H9 (cell line): ENCODE data around the gene ABHD17C. TPM values are rescaled to one million over a fixed set of nuclear protein-coding genes. Genes with fewer than 3 reads are reported as not detected.

Experiments
- DNase-seq: peaks from one replicate; pipeline ENCODE4 v3.0.0-alpha.2; 2017
- H2AFZ ChIP-seq: one replicate; pipeline ENCODE4 v1.6.1; 2013; ENCODE audit warnings: mild to moderate bottlenecking, low read length, control low read depth, moderate library complexity
- H2AK5ac ChIP-seq: 2 replicates; pipeline ENCODE4 v1.6.1; 2013; ENCODE audit warnings: low read length, control low read depth, mixed read lengths; ENCODE audit not compliant: insufficient read length
- H2BK120ac ChIP-seq: one replicate; pipeline ENCODE4 v1.6.1; 2013; ENCODE audit warnings: low read depth, mild to moderate bottlenecking, low read length, control low read depth, inconsistent platforms; ENCODE audit not compliant: poor library complexity, severe bottlenecking
- H2BK12ac ChIP-seq: 2 replicates; pipeline ENCODE4 v1.6.1; 2013; ENCODE audit warnings: low read length, control low read depth, mixed read lengths, low read depth; ENCODE audit not compliant: insufficient read length
- H2BK15ac ChIP-seq: 2 replicates; pipeline ENCODE4 v1.6.1; 2013; ENCODE audit warnings: low read depth, low read length, control low read depth
- H2BK20ac ChIP-seq: one replicate; pipeline ENCODE4 v1.6.1; 2013; ENCODE audit warnings: low read depth, mild to moderate bottlenecking, low read length, control low read depth, inconsistent platforms; ENCODE audit not compliant: poor library complexity, severe bottlenecking
- H2BK5ac ChIP-seq: 2 replicates; pipeline ENCODE4 v1.6.1; 2013; ENCODE audit warnings: low read length, control low read depth, mixed read lengths; ENCODE audit not compliant: insufficient read length
- H3K14ac ChIP-seq: 2 replicates; pipeline ENCODE4 v1.6.1; 2013; ENCODE audit warnings: low read length, control low read depth; ENCODE audit not compliant: insufficient read depth
- H3K18ac ChIP-seq: 2 replicates; pipeline ENCODE4 v1.6.1; 2013; ENCODE audit warnings: low read depth, mild to moderate bottlenecking, mixed read lengths, low read length, control low read depth; ENCODE audit not compliant: insufficient read length
- H3K23ac ChIP-seq: 2 replicates; pipeline ENCODE4 v1.6.1; 2013; ENCODE audit warnings: low read length, control low read depth, mixed read lengths, low read depth; ENCODE audit not compliant: insufficient read length
- H3K23me2 ChIP-seq: 2 replicates; pipeline ENCODE4 v1.6.1; 2013; ENCODE audit warnings: low read depth, mild to moderate bottlenecking, mixed read lengths, low read length, control low read depth; ENCODE audit not compliant: insufficient read length, poor library complexity, severe bottlenecking
- H3K27ac ChIP-seq: 2 replicates; pipeline ENCODE4 v1.5.1; 2013; ENCODE audit warnings: low read length, control low read depth, mixed read lengths, low read depth; ENCODE audit not compliant: insufficient read length
- H3K27me3 ChIP-seq: 2 replicates; pipeline ENCODE4 v1.6.1; 2013; ENCODE audit warnings: low read length, control low read depth, inconsistent platforms; ENCODE audit not compliant: insufficient read depth
- H3K4ac ChIP-seq: 2 replicates; pipeline ENCODE4 v1.6.1; 2013; ENCODE audit warnings: low read depth, mild to moderate bottlenecking, control low read depth, inconsistent platforms, low read length, moderate library complexity
- H3K4me1 ChIP-seq: 2 replicates; pipeline ENCODE4 v1.6.1; 2013; ENCODE audit warnings: low read length, control low read depth, inconsistent platforms; ENCODE audit not compliant: insufficient read depth
- H3K4me2 ChIP-seq: 2 replicates; pipeline ENCODE4 v1.6.1; 2013; ENCODE audit warnings: low read length, control low read depth, mixed read lengths; ENCODE audit not compliant: insufficient read length, insufficient read depth
- H3K56ac ChIP-seq: 2 replicates; pipeline ENCODE4 v1.6.1; 2013; ENCODE audit warnings: low read depth, mild to moderate bottlenecking, mixed read lengths, low read length, control low read depth; ENCODE audit not compliant: insufficient read length
- H3K79me1 ChIP-seq: 2 replicates; pipeline ENCODE4 v1.6.1; 2013; ENCODE audit warnings: low read depth, mild to moderate bottlenecking, moderate library complexity, low read length, control low read depth, inconsistent platforms; ENCODE audit not compliant: insufficient read depth, poor library complexity, severe bottlenecking
- H3K79me2 ChIP-seq: 2 replicates; pipeline ENCODE4 v1.6.1; 2013; ENCODE audit warnings: low read length, control low read depth, inconsistent platforms; ENCODE audit not compliant: insufficient read depth
- H3K9ac ChIP-seq: 2 replicates; pipeline ENCODE4 v1.6.1; 2013; ENCODE audit warnings: low read length, control low read depth, mixed read lengths; ENCODE audit not compliant: insufficient read length; ENCODE audit errors: extremely low read depth
- H3K9me3 ChIP-seq: one replicate; pipeline ENCODE4 v1.6.1; 2013; ENCODE audit warnings: low read depth, low read length, inconsistent platforms; ENCODE audit not compliant: control insufficient read depth
- H3T11ph ChIP-seq: one replicate; pipeline ENCODE4 v1.6.1; 2013; ENCODE audit warnings: mild to moderate bottlenecking, low read length, control low read depth, inconsistent platforms
- H4K20me1 ChIP-seq: one replicate; pipeline ENCODE4 v1.6.1; 2013; ENCODE audit not compliant: control insufficient read depth, insufficient read length, insufficient read depth
- H4K5ac ChIP-seq: 2 replicates; pipeline ENCODE4 v1.6.1; 2013; ENCODE audit warnings: low read depth, mild to moderate bottlenecking, mixed read lengths, low read length, control low read depth; ENCODE audit not compliant: insufficient read length
- H4K8ac ChIP-seq: replicated peaks from 2 replicates; pipeline ENCODE4 v1.6.1; 2013; ENCODE audit warnings: low read length, control low read depth, mixed read lengths, low read depth; ENCODE audit not compliant: insufficient read length
- H4K91ac ChIP-seq: 2 replicates; pipeline ENCODE4 v1.6.1; 2013; ENCODE audit warnings: low read depth, mild to moderate bottlenecking, moderate library complexity, mixed read lengths, low read length, control low read depth; ENCODE audit not compliant: insufficient read length
- H3K27ac Mint-ChIP-seq, 3 experiments: 2 replicates in 2 of 3; 3 replicates in 1 of 3; pipeline ENCODE4 v1.8.0; 2020 to 2021; ENCODE audit warnings: mixed read lengths in 3 of 3, mild to moderate bottlenecking in 1 of 3, moderate library complexity in 1 of 3
- H3K27me3 Mint-ChIP-seq: 2 replicates; pipeline ENCODE4 v1.8.0; 2021; ENCODE audit warnings: low read depth, mild to moderate bottlenecking, moderate library complexity, mixed read lengths
- H3K36me3 Mint-ChIP-seq, 3 experiments: 2 replicates in 2 of 3; 3 replicates in 1 of 3; pipeline ENCODE4 v1.8.0; 2020 to 2021; ENCODE audit warnings: low read depth in 3 of 3, mixed read lengths in 3 of 3; ENCODE audit not compliant: insufficient read depth in 1 of 3
- H3K4me1 Mint-ChIP-seq, 2 experiments: 2 replicates each; pipeline ENCODE4 v1.8.0; 2020; ENCODE audit warnings: mixed read lengths in 2 of 2
- H3K4me3 Mint-ChIP-seq, 2 experiments: 2 replicates in 1 of 2; 3 replicates in 1 of 2; pipeline ENCODE4 v1.8.0; 2020 to 2021; ENCODE audit warnings: mild to moderate bottlenecking in 2 of 2, mixed read lengths in 2 of 2, moderate library complexity in 1 of 2
- H3K9me3 Mint-ChIP-seq, 2 experiments: 2 replicates in 1 of 2; 3 replicates in 1 of 2; pipeline ENCODE4 v1.8.0; 2020; ENCODE audit warnings: mild to moderate bottlenecking in 2 of 2, mixed read lengths in 2 of 2, moderate library complexity in 1 of 2
- CTCF ChIP-seq: fragments of 200-600 bp; sonication (generic); conservative IDR thresholded peaks from 3 replicates; pipeline ENCODE4 v1.8.0; 2021; ENCODE audit warnings: antibody characterized with exemption, mild to moderate bottlenecking
- WGBS: extraction: QIAGEN DNeasy Blood & Tissue Kit; methylation state at CpG from one replicate; pipeline ENCODE4 v1.1.7; 2013; ENCODE audit warnings: missing lambda C conversion rate, low lambda C conversion rate, mixed read lengths; ENCODE audit not compliant: insufficient read length; ENCODE audit errors: extremely low coverage; 5-methylcytosine and 5-hydroxymethylcytosine counted together
- total RNA-seq: library from RNA; stranded (reverse); gene quantifications from 2 replicates; pipeline ENCODE4 v1.2.1, GENCODE V29; 2021

The ABHD17C gene
- total RNA-seq, 1 experiment from 2014 or later: 21.5 TPM

- H3K4me1 Mint-ChIP-seq: peaks cover 10% of the 10 kb centered on the region in 2 experiments
- DNase-seq: no peak
- Histone ChIP-seq H3K14ac (no peak overlapping the region), H3K4ac (no peak overlapping the region), H3K9me3 (no peaks in the 10 kb centered on the region), H3K27ac (no peak overlapping the region), H4K91ac (no peak overlapping the region), H2AK5ac (no peak overlapping the region), H2BK20ac (no peak overlapping the region), H3K4me1 (no peaks in the 10 kb centered on the region), H3T11ph (no peak overlapping the region), H3K23ac (no peak overlapping the region), H2BK120ac (no peak overlapping the region), H2BK5ac (no peak overlapping the region), H4K5ac (no peak overlapping the region), H2BK15ac (no peak overlapping the region), H3K4me2 (no peak overlapping the region), H4K8ac (no peak overlapping the region), H3K9ac (no peak overlapping the region), H2AFZ (no peak overlapping the region), H3K23me2 (no peaks in the 10 kb centered on the region), H3K79me2 (no peaks in the 10 kb centered on the region), H3K56ac (no peak overlapping the region), H4K20me1 (no peaks in the 10 kb centered on the region), H3K27me3 (no peaks in the 10 kb centered on the region), H2BK12ac (no peak overlapping the region), H3K79me1 (no peaks in the 10 kb centered on the region), H3K18ac (no peak overlapping the region)
- H3K36me3 Mint-ChIP-seq: no peaks in the 10 kb centered on the region
- H3K27me3 Mint-ChIP-seq: peaks cover 3% of the 10 kb centered on the region; the same call in 1 of the 2 replicates
- no peaks in the 10 kb centered on the region for H3K9me3 Mint-ChIP-seq
- WGBS: no CpG with 5 or more reads among the region's 7 CpGs
- no peak overlapping the region for H3K27ac Mint-ChIP-seq
- TF ChIP-seq CTCF: no peak
- H3K4me3 Mint-ChIP-seq: no peak overlapping the region
Measured at GRCh38 chr15:80803580-80804525, 108.7 kb downstream of the ABHD17C start.
